DND-41 (cell line): ENCODE data around the gene MGST2.

Source experiments
- ATAC-seq: fragments of 200-7000 bp; cut with Tn5 transposase; 3 replicates; pipeline ENCODE4 v1.9.1; 2021; ENCODE audit warnings: low read depth; ENCODE audit not compliant: insufficient read depth
- DNase-seq: peaks from one replicate; pipeline ENCODE4 v3.0.0-alpha.2; 2020
- H2AFZ ChIP-seq: 2 replicates; pipeline ENCODE4 v1.6.0; 2012; ENCODE audit warnings: low read depth, low read length
- H3K27ac ChIP-seq: 2 replicates; pipeline ENCODE4 v1.5.1; 2012; ENCODE audit warnings: low read length, inconsistent platforms
- H3K27me3 ChIP-seq: fragments of 200-600 bp; sonication (generic); 2 replicates; pipeline ENCODE4 v1.6.0; 2012; ENCODE audit warnings: low read length, mild to moderate bottlenecking, inconsistent platforms; ENCODE audit not compliant: insufficient read depth, poor library complexity
- H3K36me3 ChIP-seq: 2 replicates; pipeline ENCODE4 v1.5.1; 2012; ENCODE audit warnings: low read length, inconsistent platforms; ENCODE audit not compliant: insufficient read depth
- H3K4me1 ChIP-seq: 2 replicates; pipeline ENCODE4 v1.5.1; 2012; ENCODE audit warnings: mild to moderate bottlenecking, low read length; ENCODE audit not compliant: insufficient read depth
- H3K4me2 ChIP-seq: 2 replicates; pipeline ENCODE4 v1.6.0; 2012; ENCODE audit warnings: mild to moderate bottlenecking, moderate library complexity, low read length, inconsistent platforms; ENCODE audit not compliant: insufficient read depth
- H3K4me3 ChIP-seq, 2 experiments: fragments of 200-600 bp in 1 of 2; shearing (Covaris generic) in 1 of 2; 2 replicates each; pipeline ENCODE4 v1.5.1; 2012 to 2016; ENCODE audit warnings: inconsistent platforms in 2 of 2, low read length in 2 of 2, mild to moderate bottlenecking in 2 of 2, low read depth in 1 of 2, moderate library complexity in 1 of 2
- H3K79me2 ChIP-seq: 2 replicates; pipeline ENCODE4 v1.6.0; 2012; ENCODE audit warnings: low read length, inconsistent platforms; ENCODE audit not compliant: insufficient read depth
- H3K9ac ChIP-seq: 2 replicates; pipeline ENCODE4 v1.6.0; 2012; ENCODE audit warnings: low read depth, mild to moderate bottlenecking, inconsistent platforms, low read length, moderate library complexity
- H3K9me3 ChIP-seq: 2 replicates; pipeline ENCODE4 v1.5.1; 2012; ENCODE audit warnings: low read length, moderate library complexity, mild to moderate bottlenecking, inconsistent platforms; ENCODE audit not compliant: insufficient read depth, severe bottlenecking
- H4K20me1 ChIP-seq: 2 replicates; pipeline ENCODE4 v1.6.0; 2012; ENCODE audit warnings: low read length; ENCODE audit not compliant: insufficient read depth
- CTCF ChIP-seq: IDR thresholded peaks from 2 replicates; pipeline ENCODE4 v1.5.1; 2012; ENCODE audit warnings: borderline replicate concordance, low read length, moderate library complexity, mild to moderate bottlenecking; ENCODE audit not compliant: poor library complexity, severe bottlenecking; ENCODE audit errors: extremely low read depth
- EZH2 ChIP-seq: IDR thresholded peaks from 3 replicates; pipeline ENCODE4 v1.6.1; 2012; ENCODE audit warnings: borderline replicate concordance, low read depth, mild to moderate bottlenecking, moderate library complexity, low read length, inconsistent platforms; ENCODE audit not compliant: severe bottlenecking

Gene MGST2

GRCh38 chr4:139665690-139666529 lies at the start of gene MGST2:
Gene MGST2, plus strand, starts transcription at chr4:139665819. Its CDS starts 201 bp downstream, at chr4:139666020.
- peaks cover 16% of the 10 kb centered on the region for H3K79me2 ChIP-seq
- H3K9me3 ChIP-seq: no peaks in the 10 kb centered on the region
- peak within 1 kb of the TSS; percentile 64 for H3K4me2 ChIP-seq
- H3K9ac ChIP-seq: peak within 1 kb of the TSS; percentile 64
- peak within 1 kb of the TSS; percentile 88 for H2AFZ ChIP-seq
- no peaks in the 10 kb centered on the region for H3K36me3 ChIP-seq
- no peaks in the 10 kb centered on the region for H3K27me3 ChIP-seq
- no peak for TF ChIP-seq EZH2
- TF ChIP-seq CTCF: no peak
- DNase-seq: peak; percentile 59
- no peaks in the 10 kb centered on the region for H4K20me1 ChIP-seq
- peak; percentile 65 for ATAC-seq
- peak within 1 kb of the TSS; percentile 91 for H3K27ac ChIP-seq
- peaks cover 32% of the 10 kb centered on the region for H3K4me1 ChIP-seq
- H3K4me3 ChIP-seq: peak within 1 kb of the TSS; percentile 21 to 65; a peak in 3 of 4 replicates

GRCh38 chr4:139617702-139618490 lies 47.7 kb upstream of the MGST2 start:
- DNase-seq: no peak
- no peak for ATAC-seq
- no peak overlapping the region for H2AFZ ChIP-seq
- no peak overlapping the region for H3K27ac ChIP-seq
- H4K20me1 ChIP-seq: no peaks in the 10 kb centered on the region
- H3K4me2 ChIP-seq: no peak overlapping the region
- TF ChIP-seq EZH2 (no peak), CTCF (peak; percentile 36)
- H3K36me3 ChIP-seq: no peaks in the 10 kb centered on the region
- H3K79me2 ChIP-seq: no peaks in the 10 kb centered on the region
- H3K4me1 ChIP-seq: no peaks in the 10 kb centered on the region
- no peak overlapping the region for H3K4me3 ChIP-seq
- no peak overlapping the region for H3K9ac ChIP-seq
- H3K9me3 ChIP-seq: no peaks in the 10 kb centered on the region
- H3K27me3 ChIP-seq: no peaks in the 10 kb centered on the region

GRCh38 chr4:139619644-139620043 lies 46.0 kb upstream of the MGST2 start:
- H3K9me3 ChIP-seq: no peaks in the 10 kb centered on the region
- no peak overlapping the region for H3K27ac ChIP-seq
- H3K9ac ChIP-seq: no peak overlapping the region
- H3K27me3 ChIP-seq: peaks cover under 1% of the 10 kb centered on the region
- H4K20me1 ChIP-seq: no peaks in the 10 kb centered on the region
- no peak overlapping the region for H2AFZ ChIP-seq
- no peaks in the 10 kb centered on the region for H3K4me1 ChIP-seq
- no peak overlapping the region for H3K4me2 ChIP-seq
- no peaks in the 10 kb centered on the region for H3K36me3 ChIP-seq
- TF ChIP-seq EZH2 (no peak), CTCF (peak; percentile 64)
- DNase-seq (peak; percentile 15), ATAC-seq (peak; percentile 89)
- no peak overlapping the region for H3K4me3 ChIP-seq
- no peaks in the 10 kb centered on the region for H3K79me2 ChIP-seq
